ENCODE data around the gene POC1B. TPM values are rescaled to one million over a fixed set of nuclear protein-coding genes. Genes with fewer than 3 reads are reported as not detected.

Gene POC1B
- total RNA-seq (2022; extraction: Qiagen RNA extraction; ENCODE audit: low read depth), result 9.8 to 13.2 TPM (median 12.7 TPM) in 5 replicates

GRCh38 chr12:89525824-89526770, at the start of gene POC1B:
POC1B (minus strand) TSS chr12:89526047; CDS start chr12:89525895, 152 bp downstream.

GRCh38 chr12:89524541-89525304, 1.1 kb downstream of the POC1B start, which contains the start of gene GALNT4:
GALNT4 (minus strand) TSS chr12:89524796; CDS start chr12:89524549, 247 bp downstream.

Other genes with a start within 250 kb of the POC1B start
- 7.5 to 10.0 TPM (median 7.9 TPM) in 5 replicates for gene DUSP6, start 173.5 kb downstream of the POC1B start, total RNA-seq (2022; extraction: Qiagen RNA extraction; ENCODE audit: low read depth)
- 3.6 to 6.8 TPM (median 5.5 TPM) in 5 replicates for gene GALNT4, start 1.3 kb downstream of the POC1B start, total RNA-seq (2022; extraction: Qiagen RNA extraction; ENCODE audit: low read depth)
- 64.7 to 86.8 TPM (median 73.5 TPM) in 5 replicates for gene ATP2B1, start 182.8 kb upstream of the POC1B start, total RNA-seq (2022; extraction: Qiagen RNA extraction; ENCODE audit: low read depth)